ENCODE measurements around the gene HIGD2B.
"Not testable (repeated sequence)": the region's sequence is repeated elsewhere in the genome, so short reads cannot be mapped to it uniquely, and the experiment has no call there.

HIGD2B gene

GRCh38 chr15:72671525-72671924 is 14.5 kb downstream of the HIGD2B start:
- no peak for DNase-seq

DNA sequence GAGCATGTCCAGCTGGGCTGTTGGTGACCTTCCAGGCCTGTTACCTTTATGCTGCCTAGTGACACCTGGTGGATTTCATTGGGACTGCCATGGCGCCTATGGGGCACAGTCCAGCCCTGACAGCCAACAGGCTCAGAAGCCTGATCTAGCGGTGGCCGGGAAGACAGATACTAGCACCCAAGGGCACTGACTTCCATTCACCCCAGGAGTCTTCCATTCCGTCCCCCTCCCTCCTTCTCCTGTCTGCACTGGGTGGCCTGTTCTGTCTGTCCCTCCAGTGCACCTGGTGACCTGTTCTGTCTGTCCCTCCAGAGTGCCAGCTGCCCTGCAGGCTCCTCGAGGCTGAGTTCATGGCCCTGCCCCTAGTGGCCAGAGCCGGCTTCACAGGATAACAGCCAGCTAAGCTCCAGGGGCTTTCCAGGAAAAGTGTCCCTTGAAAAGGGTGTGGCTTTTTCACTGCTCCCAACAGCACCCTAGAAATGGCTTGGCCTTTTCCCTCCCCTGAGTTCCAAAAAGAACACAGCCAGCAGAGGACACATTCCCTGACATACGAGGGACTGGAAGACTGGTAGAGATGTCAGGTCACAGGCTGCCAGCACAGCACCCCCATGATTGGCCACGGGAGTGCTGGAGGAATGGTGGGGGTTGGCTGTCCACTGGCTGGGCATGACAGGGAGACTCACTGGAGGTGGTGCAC is 15.2 kb downstream of the HIGD2B start:
- not testable (repeated sequence) for DNase-seq

- DNase-seq, result not testable (repeated sequence)
Measured at GRCh38 chr15:72669803-72670202, 16.2 kb downstream of the HIGD2B start.

GRCh38 chr15:72665706-72666105 is 20.3 kb downstream of the HIGD2B start:
- DNase-seq, result not testable (repeated sequence)

DNA sequence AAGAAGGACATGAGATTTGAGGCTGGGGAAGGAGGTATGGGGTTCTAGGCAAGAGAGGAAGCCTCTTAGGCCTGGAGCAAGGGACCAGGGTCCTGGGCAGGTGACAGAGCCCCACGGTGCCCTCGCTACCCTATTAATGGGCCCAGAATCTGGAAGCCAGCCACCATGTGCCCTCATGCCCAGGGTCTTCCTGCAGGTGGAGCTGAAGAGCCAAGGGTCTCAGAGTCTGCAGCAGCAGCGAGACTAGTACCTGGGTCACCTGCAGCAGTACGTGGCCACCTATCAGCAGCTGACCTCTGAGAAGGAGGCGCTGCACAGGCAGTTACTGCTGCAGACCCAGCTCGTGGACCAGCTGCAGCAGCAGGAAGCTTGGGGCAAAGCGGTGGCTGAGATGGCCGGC is 22.1 kb downstream of the HIGD2B start:
- DNase-seq, result not testable (repeated sequence)

- DNase-seq, result not testable (repeated sequence)
Measured at GRCh38 chr15:72661081-72661480, 24.9 kb downstream of the HIGD2B start.

- DNase-seq, result not testable (repeated sequence)
Measured at GRCh38 chr15:72656014-72656413, 30.0 kb downstream of the HIGD2B start.

GRCh38 chr15:72654397-72654796 is 31.6 kb downstream of the HIGD2B start, which contains the start of gene GOLGA6B:
GOLGA6B (plus strand) TSS chr15:72654697; CDS start chr15:72654738, 41 bp downstream.
- DNase-seq, result not testable (repeated sequence)

DNA sequence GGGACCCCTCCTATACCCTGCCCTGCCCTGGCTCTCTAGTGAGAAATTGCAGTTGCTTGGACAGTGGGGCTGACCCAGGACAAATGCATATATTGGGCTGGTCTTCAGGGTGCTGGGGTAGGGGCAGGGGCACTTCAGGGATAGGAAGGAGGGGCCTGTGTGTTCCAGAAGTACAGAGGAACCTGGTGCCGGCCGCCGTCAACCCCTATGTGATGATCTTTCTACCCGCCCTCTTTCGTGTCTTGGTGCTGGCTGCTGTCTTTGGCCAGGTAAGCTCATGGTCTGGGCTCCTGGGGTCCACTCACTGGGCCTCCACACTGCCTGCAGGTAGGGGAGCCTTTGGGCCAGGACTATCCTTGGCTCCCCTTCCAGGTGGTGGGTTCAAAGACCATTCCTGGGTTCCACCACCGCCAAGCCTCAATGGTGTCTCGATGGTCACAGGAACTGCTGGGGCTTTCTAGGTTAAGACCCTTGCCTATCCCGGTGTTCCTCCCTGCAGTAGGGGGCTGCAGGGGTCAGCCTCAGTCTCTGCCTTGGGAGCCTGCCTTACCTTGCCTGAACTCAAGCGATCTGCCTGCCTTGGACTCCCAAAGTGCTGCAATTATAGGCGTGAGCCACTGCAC is 37.2 kb downstream of the HIGD2B start:
- DNase-seq, result not testable (repeated sequence)

- DNase-seq, result not testable (repeated sequence)
Measured at GRCh38 chr15:72642271-72642670, 43.7 kb downstream of the HIGD2B start.

DNA sequence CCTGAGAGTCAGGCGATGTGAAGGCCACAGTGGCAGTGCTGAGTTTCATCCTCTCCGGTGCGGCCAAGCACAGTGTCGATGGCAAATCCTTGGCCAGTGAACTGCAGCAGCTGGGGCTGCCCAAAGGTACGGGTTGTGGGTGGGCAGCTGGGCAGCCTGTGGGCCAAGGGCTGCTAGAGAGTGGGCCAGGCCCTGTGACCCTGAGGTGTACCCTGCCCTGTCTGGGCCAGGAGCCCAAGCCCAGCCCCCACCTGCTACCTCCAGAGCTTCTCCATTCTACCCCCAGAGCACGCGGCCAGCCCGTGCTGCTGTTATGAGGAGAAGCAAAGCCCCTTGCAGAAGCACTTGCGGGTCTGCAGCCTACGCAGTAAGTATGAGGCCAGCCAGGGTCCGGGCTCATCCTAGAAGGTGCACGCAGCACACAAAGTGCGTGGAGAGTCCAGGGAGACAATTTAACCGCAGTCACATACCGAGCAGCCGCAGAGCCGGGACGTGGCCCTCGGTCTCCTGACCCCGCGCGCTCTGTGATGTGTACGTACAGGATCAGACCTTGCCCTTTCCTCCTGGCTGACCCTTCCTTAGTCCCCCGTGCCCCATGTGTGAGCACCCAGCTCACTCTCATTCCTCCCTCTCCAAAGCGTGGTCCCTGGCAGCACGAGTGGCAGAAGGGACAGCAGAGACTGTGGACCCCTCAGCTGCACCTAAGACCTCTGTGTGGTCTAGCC is 46.1 kb downstream of the HIGD2B start:
- not testable (repeated sequence) for DNase-seq

GRCh38 chr15:72636519-72637282 is 49.3 kb downstream of the HIGD2B start:
- DNase-seq, result not testable (repeated sequence)

- not testable (repeated sequence) for DNase-seq
Measured at GRCh38 chr15:72629068-72629570, 56.9 kb downstream of the HIGD2B start.

DNA sequence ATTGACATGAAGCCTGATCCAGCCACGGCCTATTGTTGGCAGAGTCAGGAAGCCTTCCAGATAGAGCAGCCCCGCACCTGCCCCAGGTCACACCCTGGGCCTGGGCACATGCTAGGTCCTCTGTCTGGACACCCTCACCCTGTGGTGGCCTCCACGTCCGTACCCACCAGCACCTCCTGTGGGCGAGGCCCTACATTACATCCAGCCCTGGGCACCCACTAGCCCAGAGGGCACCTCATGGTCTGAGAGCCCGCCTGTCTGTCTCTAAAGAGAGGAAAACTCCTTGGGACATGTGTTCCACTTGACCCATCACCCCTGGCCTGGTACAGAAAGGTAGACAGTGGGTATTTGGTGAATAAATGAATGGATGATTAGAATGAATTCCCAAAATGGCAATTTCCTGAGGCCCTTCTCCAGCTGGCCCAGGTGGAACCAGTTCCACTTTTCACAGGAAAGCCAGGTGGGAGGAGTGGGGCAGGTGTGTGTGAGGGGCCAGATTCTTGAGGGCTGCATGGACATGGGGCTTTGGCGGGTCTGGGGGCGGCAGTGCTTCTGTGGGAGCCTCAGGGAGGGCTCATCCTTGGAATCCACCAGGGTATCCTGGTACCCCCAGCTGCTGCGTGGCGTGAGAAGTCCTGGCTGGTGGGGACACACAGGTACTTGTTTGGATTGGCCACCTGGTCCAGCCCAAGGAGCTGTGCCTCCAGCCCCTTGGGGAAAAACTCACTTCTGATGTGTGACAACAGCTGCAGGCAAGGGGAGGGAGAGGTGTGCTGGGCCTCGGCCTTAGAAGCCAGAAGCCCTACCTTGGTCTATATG is 57.5 kb downstream of the HIGD2B start:
- DNase-seq, result not testable (repeated sequence)

GRCh38 chr15:72626153-72626552 is 59.8 kb downstream of the HIGD2B start:
- DNase-seq, result not testable (repeated sequence)
